Omental fat pad (tissue), 4 donors: ENCODE measurements around the gene BLVRB. TPM values are rescaled to one million over a fixed set of nuclear protein-coding genes. Genes with fewer than 3 reads are reported as not detected.

ENCODE experiments used
- ATAC-seq: fragments of 150-250 bp; one replicate; pipeline ENCODE4 v1.9.1; 2016; ENCODE audit warnings: mild to moderate bottlenecking, moderate library complexity; ENCODE audit not compliant: low FRiP score
- DNase-seq: peaks from one replicate; pipeline ENCODE4 v3.0.0-alpha.2; 2019; ENCODE audit warnings: low spot score
- total RNA-seq, 4 donors: library from RNA; depleted of rRNA; stranded (reverse); fragments of >200 nt; gene quantifications; one replicate each; pipeline ENCODE4 v1.1.0, GENCODE V29; 2016
- TF ChIP-seq, protein P1 (sequence below), 3 donors: fragments of 450-650 bp; IDR thresholded peaks; one replicate each; pipeline ENCODE4 v1.5.1; 2016 to 2017; ENCODE audit warnings: antibody characterized with exemption in 3 of 3, mild to moderate bottlenecking in 3 of 3, moderate library complexity in 2 of 3

Gene BLVRB
- total RNA-seq, 4 donors from 2014 or later = 240 to 419 (median 329) TPM

DNA sequence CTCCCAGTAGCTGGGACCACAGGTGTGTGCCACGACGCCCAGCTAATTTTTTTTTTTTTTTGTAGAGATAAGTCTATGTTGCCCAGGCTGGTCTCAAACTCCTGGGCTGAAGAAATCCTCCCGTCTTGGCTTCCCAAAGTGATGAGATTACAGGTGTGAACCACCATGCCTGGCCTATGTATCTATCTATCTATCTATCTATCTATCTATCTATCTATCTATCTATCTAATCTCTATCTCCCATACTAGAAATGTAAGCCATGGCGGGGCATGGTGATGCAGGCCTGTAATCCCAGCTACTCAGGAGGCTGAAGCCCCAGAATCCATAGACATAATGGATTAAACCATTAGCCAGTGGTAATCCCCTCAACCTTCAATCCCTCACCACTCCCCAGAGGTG is 14.9 kb downstream of the BLVRB start:
- TF ChIP-seq, protein P1, sequence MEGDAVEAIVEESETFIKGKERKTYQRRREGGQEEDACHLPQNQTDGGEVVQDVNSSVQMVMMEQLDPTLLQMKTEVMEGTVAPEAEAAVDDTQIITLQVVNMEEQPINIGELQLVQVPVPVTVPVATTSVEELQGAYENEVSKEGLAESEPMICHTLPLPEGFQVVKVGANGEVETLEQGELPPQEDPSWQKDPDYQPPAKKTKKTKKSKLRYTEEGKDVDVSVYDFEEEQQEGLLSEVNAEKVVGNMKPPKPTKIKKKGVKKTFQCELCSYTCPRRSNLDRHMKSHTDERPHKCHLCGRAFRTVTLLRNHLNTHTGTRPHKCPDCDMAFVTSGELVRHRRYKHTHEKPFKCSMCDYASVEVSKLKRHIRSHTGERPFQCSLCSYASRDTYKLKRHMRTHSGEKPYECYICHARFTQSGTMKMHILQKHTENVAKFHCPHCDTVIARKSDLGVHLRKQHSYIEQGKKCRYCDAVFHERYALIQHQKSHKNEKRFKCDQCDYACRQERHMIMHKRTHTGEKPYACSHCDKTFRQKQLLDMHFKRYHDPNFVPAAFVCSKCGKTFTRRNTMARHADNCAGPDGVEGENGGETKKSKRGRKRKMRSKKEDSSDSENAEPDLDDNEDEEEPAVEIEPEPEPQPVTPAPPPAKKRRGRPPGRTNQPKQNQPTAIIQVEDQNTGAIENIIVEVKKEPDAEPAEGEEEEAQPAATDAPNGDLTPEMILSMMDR (IDR thresholded peaks at IDR 0.05) = no peak
- ATAC-seq = no peak
- DNase-seq = no peak

DNA sequence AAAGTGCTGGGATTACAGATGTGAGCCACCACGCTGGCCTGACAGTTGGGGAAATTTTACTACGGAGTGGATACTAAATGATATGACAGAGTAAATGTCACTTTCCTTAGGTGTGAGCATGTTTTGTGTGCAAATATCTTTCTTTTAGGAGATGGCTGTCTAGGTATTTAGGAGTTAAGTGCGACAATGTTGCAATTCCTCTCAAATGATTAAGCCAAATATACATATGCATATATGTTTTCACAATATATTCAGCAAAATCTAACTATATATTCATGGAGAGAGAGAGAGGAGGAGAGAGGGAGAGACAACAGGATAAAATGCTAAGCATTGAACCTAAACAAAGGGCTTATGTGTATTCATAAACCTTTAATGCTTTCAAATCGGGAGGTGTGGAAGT is 16.0 kb downstream of the BLVRB start:
- DNase-seq (no peak), ATAC-seq (no peak)
- TF ChIP-seq, protein P1 (IDR thresholded peaks at IDR 0.05) = no peak

DNA sequence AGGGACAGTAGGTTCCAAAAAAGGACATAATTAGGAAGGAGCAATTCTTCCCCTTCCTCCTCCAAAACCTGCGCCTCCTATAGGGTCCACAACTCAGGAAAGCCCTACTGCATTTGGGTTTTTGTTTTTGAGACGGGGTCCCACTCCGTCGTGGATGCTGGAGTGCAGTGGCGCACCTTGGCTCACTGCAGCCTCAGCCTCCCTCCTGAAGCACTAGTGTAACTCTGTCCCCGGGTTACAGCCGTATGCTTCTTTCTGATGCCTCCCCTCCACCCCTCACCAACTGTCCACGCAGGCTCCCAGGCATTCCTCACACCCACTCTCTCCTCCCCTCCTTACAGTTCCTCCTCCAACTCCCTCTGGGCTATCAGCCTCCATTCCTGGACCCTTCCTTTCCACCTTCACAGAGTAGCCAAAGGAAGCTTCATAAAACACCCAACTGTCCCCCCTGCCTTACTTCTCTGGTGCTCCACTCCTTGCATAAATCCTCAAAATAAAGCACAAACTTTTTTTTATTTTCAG is 19.2 kb downstream of the BLVRB start:
- DNase-seq = no peak
- no peak for ATAC-seq
- TF ChIP-seq, protein P1 (IDR thresholded peaks at IDR 0.05) = no peak

DNA sequence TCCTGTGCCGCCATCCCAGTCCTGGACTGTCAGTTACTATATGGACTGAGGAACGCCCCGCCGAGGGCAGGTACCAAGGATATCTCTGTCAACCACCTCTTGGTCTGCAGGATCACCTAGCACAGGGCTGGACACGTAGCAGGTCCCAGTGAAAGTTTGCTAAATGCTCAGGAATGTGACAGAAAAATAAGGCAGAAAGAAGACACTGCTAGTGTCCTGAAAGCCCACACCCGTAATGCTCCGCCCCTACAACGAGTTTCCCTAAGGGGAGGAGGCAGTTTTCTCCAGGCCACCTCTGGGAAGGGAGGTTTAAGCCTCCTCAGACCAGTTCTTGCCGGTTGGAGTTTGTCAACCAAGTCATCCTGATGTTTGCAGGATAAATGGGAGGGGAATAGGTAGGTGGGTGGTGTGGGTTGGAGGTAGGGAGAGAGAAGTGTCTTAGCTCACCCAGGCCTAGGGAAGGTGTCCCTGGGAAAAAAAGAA is 19.7 kb downstream of the BLVRB start:
- TF ChIP-seq, protein P1 (IDR thresholded peaks at IDR 0.05) = no peak
- DNase-seq (no peak), ATAC-seq (no peak)

DNA sequence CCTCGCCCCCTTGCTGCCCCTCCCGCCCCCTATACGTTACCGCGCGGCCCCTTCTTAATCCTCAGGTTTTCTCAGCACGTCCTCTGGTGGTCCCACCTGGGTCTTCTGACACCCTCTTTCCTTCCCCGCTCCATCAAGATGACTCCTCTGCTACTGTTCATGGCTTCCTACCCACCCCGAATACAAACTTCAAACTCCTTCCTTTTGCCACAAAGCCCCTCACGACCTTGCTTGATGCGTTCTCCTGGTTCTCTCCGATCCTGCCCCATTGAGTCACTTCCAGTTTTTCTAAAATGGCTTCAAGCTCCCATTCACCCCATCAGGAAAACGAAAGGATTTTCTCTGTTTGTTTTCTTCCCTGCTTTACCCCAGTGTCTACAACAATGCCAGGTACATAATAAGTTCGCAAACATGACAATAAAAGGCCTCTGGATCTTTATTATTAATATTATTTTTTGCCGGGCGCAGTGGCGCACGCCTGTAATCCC is 20.7 kb downstream of the BLVRB start:
- TF ChIP-seq, protein P1 (IDR thresholded peaks at IDR 0.05) = no peak
- no peak for ATAC-seq
- no peak for DNase-seq

DNA sequence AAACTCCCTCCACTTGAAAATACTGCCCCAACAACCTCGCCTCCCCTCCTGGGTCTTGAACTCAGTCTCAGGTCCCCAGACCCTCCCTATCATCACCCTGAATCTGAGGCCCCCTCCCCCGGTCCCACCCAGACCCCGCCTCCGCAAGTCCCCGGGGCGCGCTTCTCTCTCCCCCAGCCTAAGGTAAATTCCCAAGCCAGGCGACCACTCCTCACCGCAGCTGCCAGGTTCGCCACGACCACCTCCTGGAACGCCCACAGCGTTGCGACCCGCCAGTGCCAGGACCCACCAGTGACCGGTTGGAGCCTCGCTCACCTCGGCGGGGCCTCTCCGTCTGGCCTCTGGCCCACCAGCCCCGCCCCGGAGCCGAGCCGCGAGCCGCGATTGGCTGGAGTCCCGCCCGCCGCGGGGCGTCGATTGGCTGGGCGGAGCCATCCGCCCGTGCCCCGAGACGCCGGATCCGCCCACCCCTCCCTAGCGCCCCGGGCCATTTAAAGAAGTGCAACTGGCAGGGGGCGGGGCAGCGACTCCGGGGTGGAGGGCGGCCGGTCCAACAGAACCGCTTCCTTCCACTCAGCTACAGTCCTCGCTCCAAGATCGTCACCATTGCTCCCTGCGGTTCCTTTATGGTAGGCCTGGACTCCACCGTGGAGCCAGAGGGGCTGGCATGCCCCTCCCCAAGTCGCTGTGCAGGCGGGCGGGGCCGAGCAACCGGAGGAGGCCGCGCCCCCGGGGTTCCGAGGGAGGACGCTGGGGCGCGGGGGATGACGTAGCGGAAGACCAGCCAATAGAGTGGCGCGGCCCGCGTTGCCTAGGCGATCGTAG is 21.3 kb downstream of the BLVRB start, which contains the start of gene SERTAD3:
TSS of gene SERTAD3 (minus strand) at position 336 of the 825 bp plus-strand sequence. CDS start 2,255 bp downstream, outside the sequence.
- ATAC-seq (peak; percentile 86), DNase-seq (peak; percentile 90)
- TF ChIP-seq, protein P1 (IDR thresholded peaks at IDR 0.05) = no peak
